A673 (cell line): ENCODE results near the gene GLYATL1B. TPM values are rescaled to one million over a fixed set of nuclear protein-coding genes. Genes with fewer than 3 reads are reported as not detected.
"Not testable (repeated sequence)": the region's sequence is repeated elsewhere in the genome, so short reads cannot be mapped to it uniquely, and the experiment has no call there.

Source experiments
- BruUV-seq: library from RNA; stranded (reverse); fragments of 400-500 nt; replicated peaks from 2 replicates; lab custom pipeline; 2021; lab: Mats Ljungman, UMichigan
- CTCF ChIA-PET: fragments of 300-600 bp; sonication (Branson Sonifier 250); formaldehyde crosslinking; loops from one replicate; lab custom pipeline; 2022; ENCODE audit warnings: antibody characterized with exemption; lab: Charles Lee
- POLR2A ChIA-PET: fragments of 300-600 bp; sonication (Branson Sonifier 250); formaldehyde crosslinking; loops from one replicate; lab custom pipeline; 2022; ENCODE audit warnings: antibody characterized with exemption; ENCODE audit not compliant: low non-redundant PET; lab: Charles Lee
- DNase-seq: peaks from one replicate; pipeline ENCODE4 v3.0.0-alpha.2; 2015; ENCODE audit warnings: low spot score
- H3K27ac ChIP-seq: fragments of 200-600 bp; sonication (generic); 2 replicates; pipeline ENCODE4 v1.5.1; 2016; ENCODE audit warnings: mixed run types, low read depth, mild to moderate bottlenecking, mixed read lengths, antibody characterized with exemption, low read length; ENCODE audit not compliant: poor library complexity, severe bottlenecking
- H3K27me3 ChIP-seq: fragments of 200-600 bp; sonication (generic); replicated peaks from 2 replicates; pipeline ENCODE4 v1.6.1; 2017; ENCODE audit warnings: mixed run types, low read depth, mild to moderate bottlenecking, mixed read lengths, antibody characterized with exemption, low read length; ENCODE audit not compliant: insufficient read depth, poor library complexity
- H3K36me3 ChIP-seq: fragments of 200-600 bp; sonication (generic); 2 replicates; pipeline ENCODE4 v1.6.1; 2016; ENCODE audit warnings: mixed run types, mild to moderate bottlenecking, mixed read lengths, antibody characterized with exemption, low read length; ENCODE audit not compliant: insufficient read depth, poor library complexity, severe bottlenecking
- H3K4me1 ChIP-seq: fragments of 200-600 bp; sonication (generic); 2 replicates; pipeline ENCODE4 v1.6.1; 2017; ENCODE audit warnings: mixed run types, mild to moderate bottlenecking, mixed read lengths, antibody characterized with exemption, low read length; ENCODE audit not compliant: insufficient read depth, poor library complexity, severe bottlenecking
- H3K4me3 ChIP-seq: fragments of 200-600 bp; sonication (generic); 2 replicates; pipeline ENCODE4 v1.5.1; 2016; ENCODE audit warnings: low read depth, mixed run types, mild to moderate bottlenecking, mixed read lengths, low read length; ENCODE audit not compliant: poor library complexity, severe bottlenecking
- H3K9me3 ChIP-seq: fragments of 200-600 bp; sonication (generic); 2 replicates; pipeline ENCODE4 v1.6.1; 2016; ENCODE audit warnings: mixed run types, low read depth, mild to moderate bottlenecking, mixed read lengths, antibody characterized with exemption, low read length; ENCODE audit not compliant: poor library complexity, severe bottlenecking
- CTCF ChIP-seq: fragments of 300-800, 200-600 bp; sonication (generic); conservative IDR thresholded peaks from 2 replicates; pipeline ENCODE4 v1.5.1; 2017; ENCODE audit warnings: low read depth, mild to moderate bottlenecking, antibody characterized with exemption, low read length, moderate library complexity, mixed read lengths
- EZH2 ChIP-seq: fragments of 200-600 bp; sonication (generic); IDR thresholded peaks from 2 replicates; pipeline ENCODE4 v1.6.1; 2017; ENCODE audit warnings: borderline replicate concordance, low read depth, mild to moderate bottlenecking, mixed read lengths, antibody characterized with exemption, low read length; ENCODE audit not compliant: poor library complexity, severe bottlenecking
- intact Hi-C: fragments of 100-400 bp; cut with micrococcal nuclease; formaldehyde crosslinking; loops from one replicate; pipeline ENCODE4 v1.10.0; 2022; ENCODE audit not compliant: unreplicated experiment
- total RNA-seq: library from RNA; stranded (reverse); gene quantifications from 2 replicates; pipeline ENCODE4 v1.2.3, GENCODE V29; 2021

The GLYATL1B gene
- total RNA-seq, 1 experiment from 2014 or later, result not detected

- peak; percentile 77 for DNase-seq
Measured at GRCh38 chr11:59053387-59053786, 32.7 kb upstream of the GLYATL1B start.

GRCh38 chr11:59058120-59059033 lies 27.7 kb upstream of the GLYATL1B start:
- Histone ChIP-seq H3K4me3 (peak overlapping the region; percentile 41), H3K27me3 (peaks cover 33% of the 10 kb centered on the region)
- H3K36me3 ChIP-seq, H3K4me1 ChIP-seq, H3K9me3 ChIP-seq, H3K27ac ChIP-seq, BruUV-seq: not testable (repeated sequence)
- intact Hi-C loops, result loop anchor here (2.0 to 5.0 kb wide), 2 partner anchors 101 to 406 kb away; no protein-coding TSS in a partner anchor
- ChIA-PET POLR2A (interaction anchor here (0.7 kb wide), 1 partner anchor 342 kb away, joined by 3 read pairs; no protein-coding TSS in a partner anchor), CTCF (interaction anchor here (0.6 to 1.2 kb wide), 10 partner anchors 8 to 490 kb away, joined by 3 to 8 read pairs (median 4); partner anchors contain the start of genes FAM111A and FAM111B)
- peak; percentile 96 for DNase-seq
- TF ChIP-seq CTCF, result peak; percentile 94

More at GRCh38 chr11:59053387-59053786, 32.7 kb upstream of the GLYATL1B start:
- ChIA-PET POLR2A (no interaction called here), CTCF (no interaction called here)
- Histone ChIP-seq H3K27ac (no peak overlapping the region), H3K4me3 (no peak overlapping the region), H3K9me3 (no peaks in the 10 kb centered on the region), H3K36me3 (no peaks in the 10 kb centered on the region), H3K27me3 (peaks cover 23% of the 10 kb centered on the region), H3K4me1 (no peaks in the 10 kb centered on the region)
- intact Hi-C loops, result loop anchor here (1.0 kb wide), 2 partner anchors 83 to 105 kb away; no protein-coding TSS in a partner anchor
- BruUV-seq, result no TSS peak
- TF ChIP-seq EZH2 (no peak), CTCF (peak; percentile 74)

- H3K27ac ChIP-seq, DNase-seq, H3K4me1 ChIP-seq, H3K9me3 ChIP-seq, H3K36me3 ChIP-seq, POLR2A ChIA-PET, intact Hi-C loops, BruUV-seq, H3K4me3 ChIP-seq, CTCF ChIA-PET: not testable (repeated sequence)
- H3K27me3 ChIP-seq, result peaks cover 50% of the 10 kb centered on the region
Measured at GRCh38 chr11:59060096-59060495, 26.0 kb upstream of the GLYATL1B start.
